ENCODE data around the gene TBC1D5.

TBC1D5 gene

GRCh38 chr3:17120115-17120514 lies 622.3 kb downstream of the TBC1D5 start:
- TF ChIP-seq, protein P1, sequence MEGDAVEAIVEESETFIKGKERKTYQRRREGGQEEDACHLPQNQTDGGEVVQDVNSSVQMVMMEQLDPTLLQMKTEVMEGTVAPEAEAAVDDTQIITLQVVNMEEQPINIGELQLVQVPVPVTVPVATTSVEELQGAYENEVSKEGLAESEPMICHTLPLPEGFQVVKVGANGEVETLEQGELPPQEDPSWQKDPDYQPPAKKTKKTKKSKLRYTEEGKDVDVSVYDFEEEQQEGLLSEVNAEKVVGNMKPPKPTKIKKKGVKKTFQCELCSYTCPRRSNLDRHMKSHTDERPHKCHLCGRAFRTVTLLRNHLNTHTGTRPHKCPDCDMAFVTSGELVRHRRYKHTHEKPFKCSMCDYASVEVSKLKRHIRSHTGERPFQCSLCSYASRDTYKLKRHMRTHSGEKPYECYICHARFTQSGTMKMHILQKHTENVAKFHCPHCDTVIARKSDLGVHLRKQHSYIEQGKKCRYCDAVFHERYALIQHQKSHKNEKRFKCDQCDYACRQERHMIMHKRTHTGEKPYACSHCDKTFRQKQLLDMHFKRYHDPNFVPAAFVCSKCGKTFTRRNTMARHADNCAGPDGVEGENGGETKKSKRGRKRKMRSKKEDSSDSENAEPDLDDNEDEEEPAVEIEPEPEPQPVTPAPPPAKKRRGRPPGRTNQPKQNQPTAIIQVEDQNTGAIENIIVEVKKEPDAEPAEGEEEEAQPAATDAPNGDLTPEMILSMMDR (IDR thresholded peaks at IDR 0.05; ENCODE audit: borderline replicate concordance, insufficient read depth, low read depth, low read length) = no peak
- H3K4me3 ChIP-seq (ENCODE audit: low read depth, low read length) = no peak overlapping the region

DNA sequence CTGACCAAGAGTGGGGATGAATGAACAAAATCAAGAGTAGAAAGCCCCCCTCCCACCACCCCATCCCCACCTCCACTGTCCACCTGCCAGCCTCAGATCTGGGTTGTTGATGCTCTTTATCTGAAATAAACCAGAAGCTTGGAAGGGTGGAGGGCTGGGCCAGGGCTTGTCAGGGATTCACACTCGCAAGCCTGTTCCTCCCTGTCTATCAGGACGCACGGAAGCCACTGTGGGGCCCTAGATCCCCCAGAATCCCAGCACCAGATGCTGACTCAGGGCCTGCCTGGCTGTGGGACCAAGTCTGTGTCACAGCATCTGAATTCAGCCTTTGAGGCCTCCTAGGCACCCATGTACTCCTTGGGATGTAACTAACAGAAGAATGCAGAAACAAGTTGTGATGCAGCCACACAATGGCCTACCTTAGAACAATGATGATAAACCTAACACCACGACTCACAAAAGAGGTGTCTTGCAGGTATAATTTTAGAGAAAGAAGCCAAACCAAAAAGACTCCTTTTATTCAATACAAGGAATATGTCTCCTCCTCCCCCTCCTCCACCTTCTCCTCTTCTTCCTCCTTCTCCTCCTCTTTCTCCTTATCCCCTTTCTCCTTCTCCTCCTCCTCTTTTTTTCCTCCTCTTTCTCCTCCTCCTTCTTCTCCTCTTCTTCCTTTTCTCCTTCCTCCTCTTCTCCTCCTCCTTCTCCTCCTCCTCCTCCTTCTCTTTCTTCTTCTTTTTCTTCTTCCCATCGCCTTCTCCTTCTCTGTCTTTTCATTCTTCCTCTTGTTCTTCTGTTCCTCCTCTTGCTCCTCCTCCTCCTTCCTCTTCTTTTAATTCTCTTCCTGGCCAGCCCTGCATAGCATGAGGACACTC lies 623.0 kb downstream of the TBC1D5 start:
- TF ChIP-seq, protein P1 (IDR thresholded peaks at IDR 0.05; ENCODE audit: borderline replicate concordance, insufficient read depth, low read depth, low read length) = no peak
- H3K4me3 ChIP-seq (ENCODE audit: low read depth, low read length) = no peak overlapping the region

GRCh38 chr3:17118771-17119170 lies 623.7 kb downstream of the TBC1D5 start:
- TF ChIP-seq, protein P1 (IDR thresholded peaks at IDR 0.05; ENCODE audit: borderline replicate concordance, insufficient read depth, low read depth, low read length) = no peak
- no peak overlapping the region for H3K4me3 ChIP-seq (ENCODE audit: low read depth, low read length)

DNA sequence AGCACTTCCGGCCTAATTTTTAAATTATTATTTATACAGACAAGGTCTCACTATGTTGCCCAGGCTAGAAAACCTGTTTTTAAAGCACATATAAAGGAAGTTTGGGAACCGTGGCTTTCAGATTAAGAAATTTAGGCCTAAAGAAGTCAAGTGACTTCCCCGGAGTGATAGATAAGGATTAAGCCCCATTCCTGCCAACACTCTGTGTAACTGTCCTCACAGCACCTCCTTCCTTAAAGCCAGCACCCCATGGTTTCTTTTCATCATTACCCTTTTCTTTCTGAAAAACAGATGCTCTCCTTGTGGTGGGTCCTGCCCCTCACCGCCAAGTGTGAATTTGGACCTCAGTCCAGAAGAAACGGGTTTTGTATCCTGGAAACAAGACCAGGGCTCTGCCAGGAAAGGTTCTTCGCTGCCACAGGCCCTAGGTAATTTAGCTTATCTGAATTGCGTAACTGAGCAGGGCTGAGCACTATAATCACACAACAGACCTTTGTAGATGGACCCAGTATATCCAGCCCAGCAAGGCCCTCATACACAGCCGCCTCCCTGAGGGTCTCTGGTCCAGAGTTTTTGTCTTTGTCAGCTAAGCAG lies 626.3 kb downstream of the TBC1D5 start:
- no peak overlapping the region for H3K4me3 ChIP-seq (ENCODE audit: low read depth, low read length)

DNA sequence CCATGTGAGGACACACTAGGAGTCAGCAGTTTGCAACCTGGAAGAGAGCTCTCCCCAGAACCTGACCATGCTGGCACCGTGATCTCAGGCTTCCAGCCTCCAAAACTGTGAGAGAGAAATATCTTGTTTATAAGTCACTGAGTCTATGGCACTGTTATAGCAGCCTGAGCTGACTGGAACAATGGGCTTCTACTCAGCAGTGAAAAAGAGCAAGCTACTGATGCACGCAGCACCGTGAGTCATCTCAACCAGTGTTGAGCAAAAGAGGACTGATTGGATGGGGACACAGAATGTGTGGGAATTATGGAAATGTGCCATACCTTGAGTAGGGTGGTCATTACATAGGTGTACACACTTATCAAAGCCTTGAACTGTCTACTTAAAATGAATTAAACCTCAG lies 627.2 kb downstream of the TBC1D5 start:
- TF ChIP-seq, protein P1 (IDR thresholded peaks at IDR 0.05; ENCODE audit: borderline replicate concordance, insufficient read depth, low read depth, low read length) = no peak
- H3K4me3 ChIP-seq (ENCODE audit: low read depth, low read length) = no peak overlapping the region

More for the DNA sequence above, 626.3 kb downstream of the TBC1D5 start:
- TF ChIP-seq, protein P1 (IDR thresholded peaks at IDR 0.05; ENCODE audit: borderline replicate concordance, insufficient read depth, low read depth, low read length) = no peak

- TF ChIP-seq, protein P1 (IDR thresholded peaks at IDR 0.05; ENCODE audit: borderline replicate concordance, insufficient read depth, low read depth, low read length) = no peak
- H3K4me3 ChIP-seq (ENCODE audit: low read depth, low read length) = no peak overlapping the region
These were observed 630.8 kb downstream of the TBC1D5 start for GRCh38 chr3:17111586-17111985.

All from GM12875 (cell line).